Measurements from ENCODE around the gene MGARP.
A peak's percentile ranks its signal among the peaks of the same experiment; 100 is the strongest.

The MGARP gene

GRCh38 chr4:139243448-139244365 is 36.3 kb downstream of the MGARP start:
- no peak for DNase-seq

GRCh38 chr4:139242511-139243051 is 37.4 kb downstream of the MGARP start:
- DNase-seq = no peak

GRCh38 chr4:139241784-139242151 is 38.3 kb downstream of the MGARP start:
- no peak for DNase-seq

GRCh38 chr4:139241086-139241783 is 38.8 kb downstream of the MGARP start:
- no peak for DNase-seq

GRCh38 chr4:139239127-139239772 is 40.8 kb downstream of the MGARP start:
- peak; percentile 26 for DNase-seq

GRCh38 chr4:139234253-139234652 is 45.8 kb downstream of the MGARP start:
- no peak for DNase-seq

GRCh38 chr4:139229534-139230039 is 50.4 kb downstream of the MGARP start:
- DNase-seq = peak; percentile 68

GRCh38 chr4:139227729-139228404 is 52.2 kb downstream of the MGARP start:
- DNase-seq = no peak

- peak; percentile 54 for DNase-seq
These were observed 56.2 kb downstream of the MGARP start for GRCh38 chr4:139223682-139224317.

GRCh38 chr4:139222215-139222614 is 57.8 kb downstream of the MGARP start:
- DNase-seq = no peak

GRCh38 chr4:139221687-139222086 is 58.3 kb downstream of the MGARP start:
- DNase-seq = no peak

- DNase-seq = no peak
These were observed 60.5 kb downstream of the MGARP start for GRCh38 chr4:139219450-139220055.

Data from suppressor macrophage treated with lipopolysaccharide for 4 hours (primary cell).